Measurements from ENCODE around the gene LGALS12.

- TF ChIP-seq, protein P1, sequence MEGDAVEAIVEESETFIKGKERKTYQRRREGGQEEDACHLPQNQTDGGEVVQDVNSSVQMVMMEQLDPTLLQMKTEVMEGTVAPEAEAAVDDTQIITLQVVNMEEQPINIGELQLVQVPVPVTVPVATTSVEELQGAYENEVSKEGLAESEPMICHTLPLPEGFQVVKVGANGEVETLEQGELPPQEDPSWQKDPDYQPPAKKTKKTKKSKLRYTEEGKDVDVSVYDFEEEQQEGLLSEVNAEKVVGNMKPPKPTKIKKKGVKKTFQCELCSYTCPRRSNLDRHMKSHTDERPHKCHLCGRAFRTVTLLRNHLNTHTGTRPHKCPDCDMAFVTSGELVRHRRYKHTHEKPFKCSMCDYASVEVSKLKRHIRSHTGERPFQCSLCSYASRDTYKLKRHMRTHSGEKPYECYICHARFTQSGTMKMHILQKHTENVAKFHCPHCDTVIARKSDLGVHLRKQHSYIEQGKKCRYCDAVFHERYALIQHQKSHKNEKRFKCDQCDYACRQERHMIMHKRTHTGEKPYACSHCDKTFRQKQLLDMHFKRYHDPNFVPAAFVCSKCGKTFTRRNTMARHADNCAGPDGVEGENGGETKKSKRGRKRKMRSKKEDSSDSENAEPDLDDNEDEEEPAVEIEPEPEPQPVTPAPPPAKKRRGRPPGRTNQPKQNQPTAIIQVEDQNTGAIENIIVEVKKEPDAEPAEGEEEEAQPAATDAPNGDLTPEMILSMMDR (IDR thresholded peaks at IDR 0.05; ENCODE audit: low read depth, low read length) = no peak
- no peak for TF ChIP-seq EZH2phosphoT487 (IDR thresholded peaks at IDR 0.05; ENCODE audit: low read depth)
Observed at GRCh38 chr11:63491240-63491587, 14.7 kb upstream of the LGALS12 start.

Measured in OCI-LY3 (cell line).